ENCODE results near the gene THAP11. TPM values are rescaled to one million over a fixed set of nuclear protein-coding genes. Genes with fewer than 3 reads are reported as not detected.

Gene THAP11
- total and polyA plus RNA-seq, 2 of the 13 experiments (the other 11 are each of a cell fraction or from before 2014, with no cell fraction given): 44.2 to 53.4 TPM

- TF ChIP-seq PHF20 (CRISPR knock-in tag; IDR thresholded peaks at IDR 0.05) (no peak), YY1 (IDR thresholded peaks at IDR 0.05; ENCODE audit: insufficient read depth, insufficient replicate concordance, low read depth, low read length) (no peak), ZBTB3 (CRISPR knock-in tag; IDR thresholded peaks at IDR 0.05; ENCODE audit: borderline replicate concordance, low read depth) (no peak), FOXM1 (CRISPR knock-in tag; IDR thresholded peaks at IDR 0.05) (no peak), KLF15 (CRISPR knock-in tag; IDR thresholded peaks at IDR 0.05; ENCODE audit: borderline replicate concordance) (no peak), RARA (CRISPR knock-in tag; IDR thresholded peaks at IDR 0.05) (peak; percentile 81), ZMAT3 (CRISPR knock-in tag; conservative IDR thresholded peaks at IDR 0.05) (no peak), KLF12 (CRISPR knock-in tag; IDR thresholded peaks at IDR 0.05; ENCODE audit: borderline replicate concordance) (no peak), ZBTB46 (CRISPR knock-in tag; IDR thresholded peaks at IDR 0.05; ENCODE audit: borderline replicate concordance) (no peak), ZNF879 (CRISPR knock-in tag; IDR thresholded peaks at IDR 0.05) (no peak), ZNF782 (CRISPR knock-in tag; IDR thresholded peaks at IDR 0.05; ENCODE audit: borderline replicate concordance) (no peak), ZBTB20 (CRISPR knock-in tag; IDR thresholded peaks at IDR 0.05; ENCODE audit: borderline replicate concordance, low read depth) (no peak), ZNF558 (CRISPR knock-in tag; IDR thresholded peaks at IDR 0.05; ENCODE audit: borderline replicate concordance) (no peak), ZNF501 (CRISPR knock-in tag; IDR thresholded peaks at IDR 0.05) (no peak)
- TF ChIP-seq, protein P1, sequence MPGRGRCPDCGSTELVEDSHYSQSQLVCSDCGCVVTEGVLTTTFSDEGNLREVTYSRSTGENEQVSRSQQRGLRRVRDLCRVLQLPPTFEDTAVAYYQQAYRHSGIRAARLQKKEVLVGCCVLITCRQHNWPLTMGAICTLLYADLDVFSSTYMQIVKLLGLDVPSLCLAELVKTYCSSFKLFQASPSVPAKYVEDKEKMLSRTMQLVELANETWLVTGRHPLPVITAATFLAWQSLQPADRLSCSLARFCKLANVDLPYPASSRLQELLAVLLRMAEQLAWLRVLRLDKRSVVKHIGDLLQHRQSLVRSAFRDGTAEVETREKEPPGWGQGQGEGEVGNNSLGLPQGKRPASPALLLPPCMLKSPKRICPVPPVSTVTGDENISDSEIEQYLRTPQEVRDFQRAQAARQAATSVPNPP (CRISPR knock-in tag; IDR thresholded peaks at IDR 0.05): no peak
- TF ChIP-seq, protein P2, sequence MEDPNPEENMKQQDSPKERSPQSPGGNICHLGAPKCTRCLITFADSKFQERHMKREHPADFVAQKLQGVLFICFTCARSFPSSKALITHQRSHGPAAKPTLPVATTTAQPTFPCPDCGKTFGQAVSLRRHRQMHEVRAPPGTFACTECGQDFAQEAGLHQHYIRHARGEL (CRISPR knock-in tag; IDR thresholded peaks at IDR 0.05): no peak
- TF ChIP-seq, protein P3, sequence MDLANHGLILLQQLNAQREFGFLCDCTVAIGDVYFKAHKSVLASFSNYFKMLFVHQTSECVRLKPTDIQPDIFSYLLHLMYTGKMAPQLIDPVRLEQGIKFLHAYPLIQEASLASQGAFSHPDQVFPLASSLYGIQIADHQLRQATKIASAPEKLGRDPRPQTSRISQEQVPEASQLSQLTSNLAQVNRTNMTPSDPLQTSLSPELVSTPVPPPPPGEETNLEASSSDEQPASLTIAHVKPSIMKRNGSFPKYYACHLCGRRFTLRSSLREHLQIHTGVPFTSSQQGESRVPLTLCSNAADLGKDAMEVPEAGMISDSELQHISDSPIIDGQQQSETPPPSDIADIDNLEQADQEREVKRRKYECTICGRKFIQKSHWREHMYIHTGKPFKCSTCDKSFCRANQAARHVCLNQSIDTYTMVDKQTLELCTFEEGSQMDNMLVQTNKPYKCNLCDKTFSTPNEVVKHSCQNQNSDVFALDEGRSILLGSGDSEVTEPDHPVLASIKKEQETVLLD (CRISPR knock-in tag; IDR thresholded peaks at IDR 0.05; ENCODE audit: low read depth): no peak
- TF ChIP-seq, protein P4, sequence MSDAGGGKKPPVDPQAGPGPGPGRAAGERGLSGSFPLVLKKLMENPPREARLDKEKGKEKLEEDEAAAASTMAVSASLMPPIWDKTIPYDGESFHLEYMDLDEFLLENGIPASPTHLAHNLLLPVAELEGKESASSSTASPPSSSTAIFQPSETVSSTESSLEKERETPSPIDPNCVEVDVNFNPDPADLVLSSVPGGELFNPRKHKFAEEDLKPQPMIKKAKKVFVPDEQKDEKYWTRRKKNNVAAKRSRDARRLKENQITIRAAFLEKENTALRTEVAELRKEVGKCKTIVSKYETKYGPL (CRISPR knock-in tag; IDR thresholded peaks at IDR 0.05): no peak
- TF ChIP-seq, protein P5, sequence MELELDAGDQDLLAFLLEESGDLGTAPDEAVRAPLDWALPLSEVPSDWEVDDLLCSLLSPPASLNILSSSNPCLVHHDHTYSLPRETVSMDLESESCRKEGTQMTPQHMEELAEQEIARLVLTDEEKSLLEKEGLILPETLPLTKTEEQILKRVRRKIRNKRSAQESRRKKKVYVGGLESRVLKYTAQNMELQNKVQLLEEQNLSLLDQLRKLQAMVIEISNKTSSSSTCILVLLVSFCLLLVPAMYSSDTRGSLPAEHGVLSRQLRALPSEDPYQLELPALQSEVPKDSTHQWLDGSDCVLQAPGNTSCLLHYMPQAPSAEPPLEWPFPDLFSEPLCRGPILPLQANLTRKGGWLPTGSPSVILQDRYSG (CRISPR knock-in tag; IDR thresholded peaks at IDR 0.05): no peak
- TF ChIP-seq, protein P6, sequence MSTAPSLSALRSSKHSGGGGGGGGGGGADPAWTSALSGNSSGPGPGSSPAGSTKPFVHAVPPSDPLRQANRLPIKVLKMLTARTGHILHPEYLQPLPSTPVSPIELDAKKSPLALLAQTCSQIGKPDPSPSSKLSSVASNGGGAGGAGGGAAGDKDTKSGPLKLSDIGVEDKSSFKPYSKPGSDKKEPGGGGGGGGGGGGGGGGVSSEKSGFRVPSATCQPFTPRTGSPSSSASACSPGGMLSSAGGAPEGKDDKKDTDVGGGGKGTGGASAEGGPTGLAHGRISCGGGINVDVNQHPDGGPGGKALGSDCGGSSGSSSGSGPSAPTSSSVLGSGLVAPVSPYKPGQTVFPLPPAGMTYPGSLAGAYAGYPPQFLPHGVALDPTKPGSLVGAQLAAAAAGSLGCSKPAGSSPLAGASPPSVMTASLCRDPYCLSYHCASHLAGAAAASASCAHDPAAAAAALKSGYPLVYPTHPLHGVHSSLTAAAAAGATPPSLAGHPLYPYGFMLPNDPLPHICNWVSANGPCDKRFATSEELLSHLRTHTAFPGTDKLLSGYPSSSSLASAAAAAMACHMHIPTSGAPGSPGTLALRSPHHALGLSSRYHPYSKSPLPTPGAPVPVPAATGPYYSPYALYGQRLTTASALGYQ (CRISPR knock-in tag; IDR thresholded peaks at IDR 0.05): no peak
Observed at GRCh38 chr16:67857547-67858233, 15.6 kb downstream of the THAP11 start (continued).

All from HepG2 (cell line).